Lower leg skin (tissue), 3 donors: ENCODE measurements around the gene SSUH2.

Source experiments
- CTCF ChIP-seq, 3 donors: fragments of 450-650 bp; IDR thresholded peaks; one replicate each; pipeline ENCODE4 v1.5.1; 2016; ENCODE audit warnings: antibody characterized with exemption in 3 of 3, mild to moderate bottlenecking in 3 of 3, moderate library complexity in 2 of 3
- POLR2A ChIP-seq, 2 donors: fragments of 450-650 bp; IDR thresholded peaks; one replicate each; pipeline ENCODE4 v1.6.1; 2016 to 2017; ENCODE audit warnings: antibody characterized with exemption in 2 of 2, mild to moderate bottlenecking in 1 of 2, moderate library complexity in 1 of 2

GRCh38 chr3:8597219-8597853 lies 47.3 kb downstream of the SSUH2 start:
- no peak for TF ChIP-seq CTCF (IDR thresholded peaks at IDR 0.05)
- TF ChIP-seq POLR2A (IDR thresholded peaks at IDR 0.05): no peak
